D721Med (cell line): ENCODE data around the gene ATF5.
A peak's percentile ranks its signal among the peaks of the same experiment; 100 is the strongest.

ENCODE experiments used
- DNase-seq: peaks from one replicate; pipeline ENCODE4 v3.0.0; 2011; ENCODE audit warnings: low spot score; ENCODE audit not compliant: insufficient read length
- FAIRE-seq: peaks from 2 replicates; lab custom pipeline; 2011; peaks lifted over from hg19 to GRCh38; lab: Jason Lieb, UNC
- TF ChIP-seq, protein P1 (sequence below): IDR thresholded peaks from 2 replicates; pipeline ENCODE4 v1.5.1; 2012; ENCODE audit warnings: mild to moderate bottlenecking, control low read depth; ENCODE audit not compliant: insufficient read depth; ENCODE audit errors: missing control alignments

ATF5 gene

DNA sequence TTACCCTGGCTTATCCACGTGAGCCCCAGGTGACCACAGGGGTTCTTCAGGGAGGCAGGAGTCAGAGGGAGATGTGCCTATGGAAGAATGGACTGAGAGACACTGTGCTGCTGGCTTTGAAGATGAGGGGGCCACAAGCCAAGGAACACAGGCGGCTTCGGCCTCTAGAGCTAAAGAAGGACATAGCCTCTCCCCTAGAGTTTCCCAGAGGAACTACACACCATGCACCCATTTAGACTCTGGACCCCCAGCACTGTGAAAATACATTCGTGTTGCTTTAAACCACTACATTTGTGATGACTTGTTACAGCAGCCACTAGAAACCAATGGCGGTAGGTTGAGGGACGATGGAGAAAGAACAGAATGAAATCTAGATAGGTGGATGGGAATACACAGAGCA is 13.7 kb upstream of the ATF5 start:
- TF ChIP-seq, protein P1, sequence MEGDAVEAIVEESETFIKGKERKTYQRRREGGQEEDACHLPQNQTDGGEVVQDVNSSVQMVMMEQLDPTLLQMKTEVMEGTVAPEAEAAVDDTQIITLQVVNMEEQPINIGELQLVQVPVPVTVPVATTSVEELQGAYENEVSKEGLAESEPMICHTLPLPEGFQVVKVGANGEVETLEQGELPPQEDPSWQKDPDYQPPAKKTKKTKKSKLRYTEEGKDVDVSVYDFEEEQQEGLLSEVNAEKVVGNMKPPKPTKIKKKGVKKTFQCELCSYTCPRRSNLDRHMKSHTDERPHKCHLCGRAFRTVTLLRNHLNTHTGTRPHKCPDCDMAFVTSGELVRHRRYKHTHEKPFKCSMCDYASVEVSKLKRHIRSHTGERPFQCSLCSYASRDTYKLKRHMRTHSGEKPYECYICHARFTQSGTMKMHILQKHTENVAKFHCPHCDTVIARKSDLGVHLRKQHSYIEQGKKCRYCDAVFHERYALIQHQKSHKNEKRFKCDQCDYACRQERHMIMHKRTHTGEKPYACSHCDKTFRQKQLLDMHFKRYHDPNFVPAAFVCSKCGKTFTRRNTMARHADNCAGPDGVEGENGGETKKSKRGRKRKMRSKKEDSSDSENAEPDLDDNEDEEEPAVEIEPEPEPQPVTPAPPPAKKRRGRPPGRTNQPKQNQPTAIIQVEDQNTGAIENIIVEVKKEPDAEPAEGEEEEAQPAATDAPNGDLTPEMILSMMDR, result no peak
- FAIRE-seq, result no peak
- no peak for DNase-seq

DNA sequence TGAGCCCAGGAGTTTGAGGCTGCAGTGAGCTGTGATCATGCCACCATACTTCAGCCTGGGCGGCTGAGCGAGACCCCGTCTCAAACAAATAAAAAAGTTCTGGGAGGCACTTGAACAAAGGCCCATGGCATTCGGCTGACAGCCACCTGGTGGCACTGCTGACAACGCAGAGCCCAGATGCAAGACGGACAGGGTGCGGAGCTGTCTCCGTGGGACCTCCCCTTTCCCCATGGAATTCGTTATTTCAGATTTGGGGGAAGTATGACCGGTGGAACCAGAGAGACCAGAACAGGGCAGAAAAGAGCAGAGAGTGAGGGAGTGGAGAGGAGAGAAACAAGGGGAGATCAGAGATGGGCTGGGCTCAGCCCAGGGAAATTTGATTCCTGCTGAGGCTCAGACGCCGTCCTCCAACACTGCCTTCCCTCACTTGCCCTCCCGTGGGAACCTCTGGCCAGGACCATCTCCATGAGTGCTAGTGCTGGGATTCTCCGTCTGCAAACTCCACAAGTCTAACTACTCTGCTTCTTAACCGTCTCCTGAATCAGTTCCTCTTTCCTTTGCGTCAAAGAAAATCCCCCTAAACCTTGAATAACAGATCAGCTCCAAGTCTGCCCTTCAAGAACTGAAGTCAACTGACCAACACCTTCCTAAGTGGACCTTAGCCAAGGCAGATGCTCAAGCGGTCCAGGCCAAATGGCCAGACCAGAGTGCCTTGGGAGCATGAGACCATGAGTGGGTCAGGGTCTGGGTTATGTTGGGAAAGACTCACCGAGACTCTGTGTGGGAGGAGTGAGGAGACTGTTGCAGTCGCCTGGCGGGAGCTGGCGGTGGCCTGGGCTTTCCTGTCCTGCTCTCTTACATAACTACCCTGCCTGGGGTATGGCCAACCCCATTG is 11.9 kb upstream of the ATF5 start:
- TF ChIP-seq, protein P1, result peak; percentile 14
- FAIRE-seq, result no peak
- no peak for DNase-seq

DNA sequence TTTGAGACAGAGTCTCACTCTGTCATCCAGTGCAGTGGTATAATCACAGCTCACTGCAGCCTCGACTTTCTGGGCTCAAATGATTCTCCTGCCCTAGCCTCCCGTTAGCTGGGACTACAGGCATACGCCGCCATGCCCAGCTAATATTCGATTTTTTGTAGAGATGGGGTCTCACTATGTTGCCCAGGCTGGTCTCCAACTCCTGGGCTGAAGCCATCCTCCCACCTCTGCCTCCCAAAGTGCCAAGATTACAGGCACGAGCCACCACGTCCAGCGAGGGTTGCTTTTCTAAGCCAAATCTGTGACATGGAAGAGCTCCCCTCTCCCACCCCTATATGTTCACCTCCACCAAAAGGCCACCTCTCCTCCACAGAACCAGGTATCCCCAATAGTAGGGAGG is 10.9 kb upstream of the ATF5 start:
- DNase-seq (no peak), FAIRE-seq (no peak)
- TF ChIP-seq, protein P1, result no peak

DNA sequence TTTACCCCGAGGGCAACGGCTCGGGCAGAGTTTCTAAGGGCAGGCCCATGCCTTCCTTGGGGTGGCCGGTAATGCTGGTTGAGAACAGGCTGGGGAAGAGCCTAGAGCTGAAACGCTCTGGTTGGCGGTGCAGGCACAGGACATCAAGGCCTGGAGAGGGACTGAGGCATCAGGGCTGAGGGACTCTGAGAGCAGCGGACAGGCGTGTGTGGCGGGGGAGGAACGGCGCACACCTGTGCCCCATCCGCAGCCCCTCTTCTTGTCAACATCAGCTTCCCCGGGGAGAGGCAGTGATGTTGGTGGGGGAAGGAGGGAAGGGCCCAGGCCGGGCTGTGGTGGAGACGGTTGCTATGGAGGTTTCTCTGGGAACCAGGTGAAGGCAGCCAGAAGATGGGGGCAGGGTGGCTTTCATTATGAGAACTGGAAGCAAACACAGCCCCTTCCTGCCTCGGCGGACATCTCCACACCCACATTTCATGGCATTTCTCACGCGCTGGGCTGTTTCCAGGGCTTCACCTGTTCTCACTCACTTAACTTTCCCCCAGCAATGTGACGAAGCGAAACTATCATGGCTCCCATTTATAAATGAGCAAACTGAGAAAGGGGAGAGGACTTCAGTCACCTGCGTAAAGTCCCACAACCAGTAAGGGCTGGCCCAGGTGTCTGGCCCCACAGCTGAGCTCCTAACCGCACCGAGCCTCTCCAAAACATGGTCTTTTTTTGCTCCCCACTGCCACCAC is 8.2 kb upstream of the ATF5 start:
- TF ChIP-seq, protein P1, result no peak
- FAIRE-seq, result no peak
- DNase-seq, result no peak

DNA sequence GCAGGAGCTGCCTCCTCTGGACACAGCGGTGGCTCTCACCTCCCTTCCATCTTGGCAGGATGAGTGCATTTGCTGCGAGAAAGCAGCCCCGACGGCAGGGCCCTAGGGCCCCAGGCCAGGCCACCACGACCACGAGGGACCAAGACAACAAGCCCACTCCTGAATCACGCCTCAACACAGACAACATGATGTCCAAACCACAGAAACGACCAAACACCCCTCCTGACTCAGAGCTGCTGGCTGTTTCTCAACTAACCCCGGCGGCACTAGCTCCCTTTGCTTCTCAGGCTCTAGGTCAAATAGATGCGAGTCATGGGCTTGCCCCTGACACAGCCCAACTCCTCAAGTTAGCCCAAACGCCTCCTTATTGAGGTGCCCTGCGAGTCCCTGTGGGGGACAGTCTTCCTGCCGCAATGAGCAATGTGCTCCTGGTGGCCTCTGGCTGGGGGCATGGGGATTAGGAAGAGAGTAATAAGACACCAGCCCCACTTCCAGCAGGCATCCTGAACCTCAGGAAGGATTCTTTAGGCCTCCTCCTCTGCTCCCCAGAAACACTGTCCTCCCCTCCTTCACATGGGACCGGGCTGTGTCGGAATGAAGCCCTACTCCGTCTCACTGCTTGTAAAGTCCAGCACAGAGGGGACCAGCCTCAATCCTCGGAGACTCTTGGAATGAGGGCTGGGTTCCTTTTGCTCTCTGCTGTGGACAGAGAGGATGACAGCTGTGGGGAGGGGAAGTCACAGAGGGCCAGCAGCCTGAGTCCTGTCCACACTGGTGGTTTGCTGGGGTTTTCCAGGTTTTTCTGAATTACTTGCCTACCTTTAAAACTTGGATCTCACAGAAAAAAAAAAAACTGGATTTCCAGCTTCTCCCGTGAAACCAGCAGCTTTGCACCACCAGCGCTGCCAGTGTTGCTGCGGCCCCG is 6.9 kb upstream of the ATF5 start:
- DNase-seq (no peak), FAIRE-seq (no peak)
- TF ChIP-seq, protein P1, result no peak

DNA sequence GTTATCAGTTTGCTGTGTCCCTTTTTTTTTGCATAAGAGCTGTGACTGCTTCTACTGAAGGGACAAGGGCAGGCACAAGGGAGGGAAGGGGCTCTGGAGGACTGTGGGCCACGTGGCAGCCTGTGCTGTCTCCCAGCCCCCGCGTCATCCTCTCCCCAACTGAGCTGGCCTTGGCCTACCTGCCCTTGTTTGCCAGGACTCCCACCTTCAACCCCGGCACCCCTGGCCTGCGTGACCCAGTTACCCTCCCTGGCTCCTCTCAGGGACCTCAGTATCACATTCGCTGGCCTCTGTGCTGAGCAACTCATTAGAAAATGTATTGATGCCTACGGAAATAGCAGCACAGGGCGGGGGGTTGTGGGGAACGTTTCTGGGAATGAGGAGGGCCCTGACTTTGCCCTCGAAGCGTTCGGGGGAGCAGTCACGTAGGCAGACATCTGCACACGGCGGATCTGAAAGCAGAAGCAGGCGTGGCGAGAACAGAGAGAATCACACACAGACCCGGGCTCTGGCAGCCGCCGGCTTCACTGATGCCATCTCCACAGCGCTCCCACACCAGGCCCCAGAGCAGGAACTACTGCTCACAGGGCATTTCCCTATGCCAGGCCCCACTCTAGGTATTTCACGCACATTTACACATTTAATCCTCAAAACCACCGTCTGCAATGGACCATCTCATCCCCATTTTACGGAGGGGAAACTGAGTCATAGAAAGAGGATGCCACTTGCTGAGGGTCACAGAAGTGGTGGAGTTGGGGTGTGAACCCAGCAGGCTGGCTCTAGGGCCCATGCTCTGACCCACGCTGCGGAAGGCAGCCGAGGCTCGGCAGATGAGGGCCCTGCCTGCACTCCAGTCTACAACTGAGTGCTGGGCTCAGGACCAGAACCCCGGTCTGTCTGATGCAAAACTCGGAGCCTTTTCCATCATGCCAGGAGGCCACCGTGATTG is 5.7 kb upstream of the ATF5 start:
- DNase-seq, result no peak
- TF ChIP-seq, protein P1, result no peak
- no peak for FAIRE-seq
